ENCODE results near the gene CEP89. TPM values are rescaled to one million over a fixed set of nuclear protein-coding genes. Genes with fewer than 3 reads are reported as not detected.

Gene CEP89
- total and polyA plus RNA-seq, 2 of the 4 experiments (the other 2 are of a cell fraction): 7.2 to 17.4 TPM

DNA sequence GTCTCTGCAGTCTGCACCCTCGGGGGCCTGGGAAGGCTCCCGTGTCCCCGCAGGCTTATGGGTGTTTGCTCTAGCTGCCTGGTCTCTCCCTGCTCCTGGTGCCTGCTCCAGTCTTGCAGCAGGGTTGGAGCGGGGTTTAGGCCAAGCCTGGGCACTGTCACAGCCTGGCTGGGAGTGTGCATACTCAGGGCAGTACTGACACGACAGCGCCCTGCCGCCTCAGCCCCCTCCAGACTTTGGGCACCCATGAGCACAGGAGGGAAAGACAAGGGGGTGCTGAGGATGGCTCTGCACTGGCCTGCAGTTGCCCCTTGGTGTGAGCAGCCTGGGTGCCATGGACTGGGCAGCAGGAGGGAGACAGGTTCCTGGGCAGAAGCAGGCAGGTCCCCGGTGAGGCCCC is 35.7 kb downstream of the CEP89 start:
- Histone ChIP-seq H3K4ac (ENCODE audit: low read depth, low read length) (no peak overlapping the region), H3K79me1 (ENCODE audit: low read depth in 1 of 2, low read length in 2 of 2) (no peaks in the 10 kb centered on the region), H3K4me1 (ENCODE audit: control insufficient read depth, insufficient read depth, low read length) (no peaks in the 10 kb centered on the region), H3K56ac (ENCODE audit: extremely low read depth, insufficient read depth, low read length) (no peak overlapping the region), H3K18ac (ENCODE audit: low read depth, low read length) (no peak overlapping the region), H3K23ac (ENCODE audit: low read depth, low read length) (no peak overlapping the region), H3K9ac (ENCODE audit: low read depth, low read length) (no peak overlapping the region), H3K9me1 (ENCODE audit: insufficient read depth, low read length) (no peaks in the 10 kb centered on the region; the same call in 1 of the 2 replicates), H4K91ac (ENCODE audit: insufficient read depth, low read depth, low read length) (no peak overlapping the region), H2AK5ac (ENCODE audit: low read depth, low read length) (no peak overlapping the region), H2BK15ac (ENCODE audit: low read depth, low read length) (no peak overlapping the region), H3K4me2 (ENCODE audit: low read depth, low read length) (no peak overlapping the region), H2BK20ac (ENCODE audit: low read depth, low read length) (no peak overlapping the region), H3K36me3 (ENCODE audit: control insufficient read depth, insufficient read depth, low read length) (peaks cover 20% of the 10 kb centered on the region), H2AFZ (replicated peaks; ENCODE audit: low read length, poor library complexity) (no peak overlapping the region), H2BK5ac (ENCODE audit: low read depth, low read length, poor library complexity, severe bottlenecking) (no peak overlapping the region), H3K27ac (ENCODE audit: insufficient read depth, low read length) (no peak overlapping the region), H3K4me3 (ENCODE audit: insufficient read depth, low read depth, low read length) (no peak overlapping the region), H4K5ac (ENCODE audit: low read depth, low read length) (no peak overlapping the region), H2AK9ac (replicated peaks; ENCODE audit: low read depth, low read length, poor library complexity) (no peak overlapping the region), H3K14ac (replicated peaks; ENCODE audit: low read depth, low read length) (no peak overlapping the region), H4K8ac (ENCODE audit: low read depth in 2 of 2, low read length in 2 of 2) (no peak overlapping the region), H2BK120ac (ENCODE audit: low read depth, low read length) (no peak overlapping the region), H4K20me1 (ENCODE audit: insufficient read depth, low read length) (no peaks in the 10 kb centered on the region), H3K9me3 (ENCODE audit: control insufficient read depth, insufficient read depth, low read length) (no peaks in the 10 kb centered on the region), H3K27me3 (ENCODE audit: control insufficient read depth, insufficient read depth, low read length) (no peaks in the 10 kb centered on the region)
- in situ Hi-C loops (cut with MboI; ENCODE audit: low sequenced_read_pairs): no loop called here
- POLR2A ChIA-PET (ENCODE audit: unreplicated experiment): interaction anchor here (0.6 kb wide), 1 partner anchor 319 kb away, joined by 3 read pairs; no protein-coding TSS in a partner anchor
- CTCF ChIA-PET: interaction anchor here (0.6 kb wide), 1 partner anchor 21 kb away, joined by 3 read pairs; no protein-coding TSS in a partner anchor
- no TSS peak for BruUV-seq (replicated peaks)
- intact Hi-C loops (cut with micrococcal nuclease): no loop called here
- dilution Hi-C loops (cut with HindIII; ENCODE audit: low sequenced_read_pairs, unreplicated experiment): no loop called here
- DNase-seq: no peak
- TF ChIP-seq BHLHE40 (IDR thresholded peaks at IDR 0.05; ENCODE audit: low read depth, low read length) (no peak), POLR2A (IDR thresholded peaks at IDR 0.05; ENCODE audit: low read depth, low read length) (no peak)
- 100% methylated on average over 4 of the region's 8 CpGs; no CpG with 5 or more reads in 1 of the 2 experiments for WGBS, 2 experiments (ENCODE audit: extremely low coverage in 2 of 2, insufficient read length in 1 of 2)
- ATAC-seq (ENCODE audit: low read depth): no peak

Measured in IMR-90 (cell line).